ENCODE results near the gene ZNF547.
A peak's percentile ranks its signal among the peaks of the same experiment; 100 is the strongest.
"Not testable (repeated sequence)": the region's sequence is repeated elsewhere in the genome, so short reads cannot be mapped to it uniquely, and the experiment has no call there.

ZNF547 gene

DNA sequence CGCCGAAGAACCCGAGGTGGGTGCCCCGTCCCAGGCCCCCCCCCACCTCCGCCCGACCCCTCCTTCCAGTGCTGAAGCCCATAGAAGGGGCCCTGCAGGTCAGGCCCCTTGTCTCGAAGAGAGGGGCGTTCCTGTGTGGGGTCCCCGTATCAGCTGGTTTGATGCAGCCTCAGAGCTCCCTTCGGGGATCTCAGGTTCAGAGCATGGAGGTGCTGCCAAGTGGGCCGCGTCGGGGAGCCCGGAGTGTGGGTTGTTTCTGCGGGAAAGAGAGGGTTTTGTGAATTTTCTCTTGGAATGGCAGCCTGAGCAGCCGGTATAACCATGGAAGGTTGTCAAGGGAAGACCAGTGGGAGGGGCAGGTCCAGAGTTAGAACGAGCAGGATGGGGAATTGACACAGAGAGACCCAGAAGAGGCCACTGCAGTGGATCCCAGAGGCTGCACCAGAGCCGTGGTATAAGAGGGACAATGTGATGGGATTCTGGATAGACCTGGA lies 384 bp downstream of the ZNF547 start:
- peaks cover 0 to 17% (median 16%) of the 10 kb centered on the region in 5 donors for H3K4me1 ChIP-seq (ENCODE audit: control insufficient read depth in 5 of 5, insufficient read depth in 5 of 5, low read length in 5 of 5)
- no peaks in the 10 kb centered on the region for H3K27me3 ChIP-seq (ENCODE audit: control insufficient read depth in 5 of 5, insufficient read depth in 4 of 5, low read length in 5 of 5)
- peaks cover 0 to 10% (median 2%) of the 10 kb centered on the region in 5 donors for H3K9me3 ChIP-seq (ENCODE audit: control insufficient read depth in 5 of 5, low read length in 5 of 5)
- H3K36me3 ChIP-seq (ENCODE audit: control insufficient read depth in 5 of 5, insufficient read depth in 5 of 5, low read length in 5 of 5): peaks cover 1 to 7% (median 5%) of the 10 kb centered on the region in 5 donors
- peak overlapping the region; percentile 48 to 86 (median 82) for H3K9ac ChIP-seq (ENCODE audit: low read length in 5 of 5)
- H3K4me3 ChIP-seq (ENCODE audit: low read depth in 1 of 5, low read length in 5 of 5): peak overlapping the region; percentile 77 to 95 (median 87)
- H3K27ac ChIP-seq (ENCODE audit: low read depth, low read length): peak overlapping the region; percentile 57

- H3K27ac ChIP-seq (ENCODE audit: low read depth, low read length): no peak overlapping the region
- H3K9ac ChIP-seq (ENCODE audit: low read length in 5 of 5): no peak overlapping the region
- H3K9me3 ChIP-seq (ENCODE audit: control insufficient read depth in 5 of 5, low read length in 5 of 5): no peaks in the 10 kb centered on the region
- H3K4me3 ChIP-seq (ENCODE audit: low read depth in 1 of 5, low read length in 5 of 5): no peak overlapping the region
- peaks cover 2 to 9% (median 5%) of the 10 kb centered on the region in 5 donors for H3K36me3 ChIP-seq (ENCODE audit: control insufficient read depth in 5 of 5, insufficient read depth in 5 of 5, low read length in 5 of 5)
- no peaks in the 10 kb centered on the region for H3K27me3 ChIP-seq (ENCODE audit: control insufficient read depth in 5 of 5, insufficient read depth in 4 of 5, low read length in 5 of 5)
- H3K4me1 ChIP-seq (ENCODE audit: control insufficient read depth in 5 of 5, insufficient read depth in 5 of 5, low read length in 5 of 5): peaks cover 0 to 16% (median 14%) of the 10 kb centered on the region in 5 donors
These were observed 3.4 kb downstream of the ZNF547 start for GRCh38 chr19:57366776-57367175.

GRCh38 chr19:57374179-57374578 lies 10.8 kb downstream of the ZNF547 start:
- H3K27me3 ChIP-seq (ENCODE audit: control insufficient read depth in 5 of 5, insufficient read depth in 4 of 5, low read length in 5 of 5): peaks cover 0 to 7% (median 0%) of the 10 kb centered on the region in 5 donors
- peak overlapping the region in 1 of 5 donors; percentile 11 for H3K4me3 ChIP-seq (ENCODE audit: low read depth in 1 of 5, low read length in 5 of 5)
- H3K4me1 ChIP-seq (ENCODE audit: control insufficient read depth in 5 of 5, insufficient read depth in 5 of 5, low read length in 5 of 5): peaks cover 0 to 9% (median 0%) of the 10 kb centered on the region in 5 donors
- no peak overlapping the region for H3K9ac ChIP-seq (ENCODE audit: low read length in 5 of 5)
- peaks cover 24 to 62% (median 47%) of the 10 kb centered on the region in 5 donors for H3K36me3 ChIP-seq (ENCODE audit: control insufficient read depth in 5 of 5, insufficient read depth in 5 of 5, low read length in 5 of 5)
- peaks cover 18 to 28% (median 26%) of the 10 kb centered on the region in 5 donors for H3K9me3 ChIP-seq (ENCODE audit: control insufficient read depth in 5 of 5, low read length in 5 of 5)
- H3K27ac ChIP-seq (ENCODE audit: low read depth, low read length): no peak overlapping the region

DNA sequence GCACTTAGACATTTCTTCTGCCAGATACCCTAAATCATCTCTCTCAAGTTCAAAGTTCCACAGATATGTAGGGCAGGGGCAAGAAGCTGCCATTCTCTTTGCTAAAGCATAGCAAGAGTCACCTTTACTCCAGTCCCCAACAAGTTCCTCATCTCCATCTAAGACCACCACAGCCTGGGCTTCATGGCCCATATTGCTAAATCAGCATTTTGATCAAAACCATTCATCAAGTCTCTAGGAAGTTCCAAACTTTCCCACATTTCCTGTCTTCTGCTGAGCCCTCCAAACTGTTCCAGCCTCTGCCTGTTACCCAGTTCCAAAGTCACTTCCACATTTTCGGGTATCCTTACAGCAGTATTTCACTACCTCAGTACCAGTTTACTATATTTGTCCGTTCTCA lies 11.3 kb downstream of the ZNF547 start:
- not testable (repeated sequence) for H3K9ac ChIP-seq (ENCODE audit: low read length in 5 of 5); H3K4me3 ChIP-seq (ENCODE audit: low read depth in 1 of 5, low read length in 5 of 5); H3K27ac ChIP-seq (ENCODE audit: low read depth, low read length); H3K4me1 ChIP-seq (ENCODE audit: control insufficient read depth in 5 of 5, insufficient read depth in 5 of 5, low read length in 5 of 5); H3K27me3 ChIP-seq (ENCODE audit: control insufficient read depth in 5 of 5, insufficient read depth in 4 of 5, low read length in 5 of 5)
- Histone ChIP-seq H3K36me3 (ENCODE audit: control insufficient read depth in 5 of 5, insufficient read depth in 5 of 5, low read length in 5 of 5) (peaks cover 24 to 62% (median 47%) of the 10 kb centered on the region in 5 donors), H3K9me3 (ENCODE audit: control insufficient read depth in 5 of 5, low read length in 5 of 5) (peaks cover 18 to 33% (median 31%) of the 10 kb centered on the region in 5 donors)

GRCh38 chr19:57376151-57376550 lies 12.8 kb downstream of the ZNF547 start:
- Histone ChIP-seq H3K9ac (ENCODE audit: low read length in 5 of 5) (no peak overlapping the region), H3K27me3 (ENCODE audit: control insufficient read depth in 5 of 5, insufficient read depth in 4 of 5, low read length in 5 of 5) (peaks cover 0 to 7% (median 0%) of the 10 kb centered on the region in 5 donors), H3K36me3 (ENCODE audit: control insufficient read depth in 5 of 5, insufficient read depth in 5 of 5, low read length in 5 of 5) (peaks cover 24 to 58% (median 46%) of the 10 kb centered on the region in 5 donors), H3K9me3 (ENCODE audit: control insufficient read depth in 5 of 5, low read length in 5 of 5) (peaks cover 18 to 42% (median 32%) of the 10 kb centered on the region in 5 donors), H3K4me1 (ENCODE audit: control insufficient read depth in 5 of 5, insufficient read depth in 5 of 5, low read length in 5 of 5) (peaks cover 0 to 9% (median 0%) of the 10 kb centered on the region in 5 donors), H3K27ac (ENCODE audit: low read depth, low read length) (no peak overlapping the region), H3K4me3 (ENCODE audit: low read depth in 1 of 5, low read length in 5 of 5) (peak overlapping the region in 1 of 5 donors; percentile 13)

GRCh38 chr19:57377498-57378146 lies 14.3 kb downstream of the ZNF547 start:
- H3K27ac ChIP-seq (ENCODE audit: low read depth, low read length): no peak overlapping the region
- peaks cover 16 to 45% (median 33%) of the 10 kb centered on the region in 5 donors for H3K36me3 ChIP-seq (ENCODE audit: control insufficient read depth in 5 of 5, insufficient read depth in 5 of 5, low read length in 5 of 5)
- H3K4me3 ChIP-seq (ENCODE audit: low read depth in 1 of 5, low read length in 5 of 5): peak overlapping the region; percentile 2 to 43 (median 6)
- peaks cover 0 to 7% (median 0%) of the 10 kb centered on the region in 5 donors for H3K27me3 ChIP-seq (ENCODE audit: control insufficient read depth in 5 of 5, insufficient read depth in 4 of 5, low read length in 5 of 5)
- H3K9ac ChIP-seq (ENCODE audit: low read length in 5 of 5): peak overlapping the region in 1 of 5 donors; percentile 75
- H3K4me1 ChIP-seq (ENCODE audit: control insufficient read depth in 5 of 5, insufficient read depth in 5 of 5, low read length in 5 of 5): peaks cover 0 to 9% (median 0%) of the 10 kb centered on the region in 5 donors
- peaks cover 18 to 42% (median 32%) of the 10 kb centered on the region in 5 donors for H3K9me3 ChIP-seq (ENCODE audit: control insufficient read depth in 5 of 5, low read length in 5 of 5)

DNA sequence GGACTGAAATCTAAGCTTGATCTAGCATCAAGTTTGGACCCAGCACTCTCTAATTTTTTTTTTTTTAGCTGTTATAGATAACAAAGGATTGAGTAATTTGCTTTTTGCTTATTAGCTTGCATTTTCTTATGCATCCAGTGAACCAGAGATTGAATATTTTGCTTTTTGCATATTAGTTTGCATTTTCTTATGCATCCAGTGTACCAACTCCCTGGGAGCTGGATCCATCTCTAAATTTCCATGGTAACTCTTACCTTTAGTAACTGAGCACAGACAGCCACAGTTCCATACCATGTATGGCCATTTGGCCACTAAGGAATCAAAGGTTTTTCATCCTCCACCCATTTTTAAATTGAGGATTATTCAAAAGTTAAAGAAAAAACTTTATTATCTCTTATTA lies 17.6 kb downstream of the ZNF547 start:
- Histone ChIP-seq H3K9ac (ENCODE audit: low read length in 5 of 5) (no peak overlapping the region), H3K27ac (ENCODE audit: low read depth, low read length) (no peak overlapping the region), H3K4me1 (ENCODE audit: control insufficient read depth in 5 of 5, insufficient read depth in 5 of 5, low read length in 5 of 5) (peaks cover 0 to 9% (median 0%) of the 10 kb centered on the region in 5 donors), H3K4me3 (ENCODE audit: low read depth in 1 of 5, low read length in 5 of 5) (no peak overlapping the region), H3K36me3 (ENCODE audit: control insufficient read depth in 5 of 5, insufficient read depth in 5 of 5, low read length in 5 of 5) (peaks cover 15 to 22% (median 19%) of the 10 kb centered on the region in 5 donors), H3K9me3 (ENCODE audit: control insufficient read depth in 5 of 5, low read length in 5 of 5) (peaks cover 18 to 41% (median 32%) of the 10 kb centered on the region in 5 donors), H3K27me3 (ENCODE audit: control insufficient read depth in 5 of 5, insufficient read depth in 4 of 5, low read length in 5 of 5) (peaks cover 0 to 7% (median 0%) of the 10 kb centered on the region in 5 donors)

DNA sequence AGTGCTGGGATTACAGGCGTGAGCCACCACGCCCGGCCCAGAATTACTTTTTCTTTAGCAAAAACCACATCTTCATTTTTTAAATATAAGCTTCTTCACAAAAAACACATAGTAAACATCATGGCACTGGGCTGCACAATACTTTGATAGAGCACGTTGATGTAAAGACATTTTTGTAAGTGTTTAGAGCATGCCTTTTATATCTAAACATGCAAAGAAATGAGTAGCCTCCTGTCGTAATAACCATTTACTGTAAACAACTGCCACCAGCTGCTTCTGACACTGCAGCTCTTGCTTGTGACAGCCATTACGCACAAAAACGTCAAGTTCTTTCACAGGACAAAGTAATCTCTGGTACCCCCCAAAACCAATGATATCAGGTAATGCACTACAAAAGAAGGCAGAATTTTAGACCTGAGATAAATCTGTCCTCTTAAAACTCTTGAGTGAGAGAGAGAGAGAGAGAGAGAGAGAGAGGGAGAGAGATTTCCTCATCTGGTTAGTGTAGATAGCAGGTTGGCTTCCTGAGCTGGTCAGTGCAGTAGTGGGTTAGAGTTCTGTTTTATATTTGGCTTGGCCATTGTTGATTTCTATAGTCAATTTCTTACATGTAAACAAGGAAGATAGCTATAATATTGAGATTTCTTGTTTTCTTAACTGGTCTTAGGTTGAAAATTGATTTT lies 19.6 kb downstream of the ZNF547 start:
- Histone ChIP-seq H3K9ac (ENCODE audit: low read length in 5 of 5) (no peak overlapping the region), H3K4me1 (ENCODE audit: control insufficient read depth in 5 of 5, insufficient read depth in 5 of 5, low read length in 5 of 5) (peaks cover 0 to 2% (median 0%) of the 10 kb centered on the region in 5 donors), H3K27me3 (ENCODE audit: control insufficient read depth in 5 of 5, insufficient read depth in 4 of 5, low read length in 5 of 5) (peaks cover 0 to under 1% (median 0%) of the 10 kb centered on the region in 5 donors), H3K27ac (ENCODE audit: low read depth, low read length) (no peak overlapping the region), H3K4me3 (ENCODE audit: low read depth in 1 of 5, low read length in 5 of 5) (no peak overlapping the region), H3K9me3 (ENCODE audit: control insufficient read depth in 5 of 5, low read length in 5 of 5) (peaks cover 5 to 25% (median 18%) of the 10 kb centered on the region in 5 donors), H3K36me3 (ENCODE audit: control insufficient read depth in 5 of 5, insufficient read depth in 5 of 5, low read length in 5 of 5) (peaks cover 5 to 8% (median 6%) of the 10 kb centered on the region in 5 donors)

DNA sequence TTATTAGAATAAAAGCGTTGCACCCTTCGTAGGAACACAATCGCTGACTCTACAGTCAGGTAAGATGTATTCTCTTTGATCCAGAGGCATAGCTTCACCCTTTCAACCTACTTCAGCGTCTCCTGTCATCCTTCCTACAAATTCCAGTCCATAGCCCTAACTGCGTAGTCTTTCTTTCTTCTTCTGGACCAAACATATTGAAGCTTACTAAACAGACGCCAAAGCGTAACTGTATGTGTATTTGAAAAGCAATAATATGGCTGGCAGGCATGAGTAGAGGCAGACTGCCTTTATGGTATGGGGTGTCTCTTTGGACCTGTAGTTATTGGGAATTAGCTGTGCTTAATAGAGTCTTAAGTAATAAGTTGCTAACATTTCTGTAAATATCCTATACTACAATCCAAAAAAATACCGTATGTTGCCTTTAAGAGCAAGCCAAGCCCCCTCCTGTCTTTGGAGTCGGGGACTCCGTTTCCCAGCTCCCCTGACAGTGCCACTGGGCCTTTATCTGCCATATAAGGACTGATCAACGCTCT lies 25.9 kb downstream of the ZNF547 start:
- Histone ChIP-seq H3K27ac (ENCODE audit: low read depth, low read length) (peak overlapping the region; percentile 92), H3K4me1 (ENCODE audit: control insufficient read depth in 5 of 5, insufficient read depth in 5 of 5, low read length in 5 of 5) (peaks cover 6 to 22% (median 19%) of the 10 kb centered on the region in 5 donors), H3K9ac (ENCODE audit: low read length in 5 of 5) (peak overlapping the region; percentile 32 to 95 (median 73)), H3K4me3 (ENCODE audit: low read depth in 1 of 5, low read length in 5 of 5) (peak overlapping the region; percentile 73 to 95 (median 88)), H3K9me3 (ENCODE audit: control insufficient read depth in 5 of 5, low read length in 5 of 5) (no peaks in the 10 kb centered on the region), H3K27me3 (ENCODE audit: control insufficient read depth in 5 of 5, insufficient read depth in 4 of 5, low read length in 5 of 5) (peaks cover 0 to 3% (median 0%) of the 10 kb centered on the region in 5 donors), H3K36me3 (ENCODE audit: control insufficient read depth in 5 of 5, insufficient read depth in 5 of 5, low read length in 5 of 5) (peaks cover 0 to 12% (median 4%) of the 10 kb centered on the region in 5 donors)
